IMR-90 (cell line): Measurements from ENCODE around the gene AK2. TPM values are rescaled to one million over a fixed set of nuclear protein-coding genes. Genes with fewer than 3 reads are reported as not detected.
A peak's percentile ranks its signal among the peaks of the same experiment; 100 is the strongest.

Experiments
- ATAC-seq: fragments of 200-7000 bp; cut with Tn5 transposase; 2 replicates; pipeline ENCODE4 v1.9.1; 2020; ENCODE audit warnings: low read depth, mild to moderate bottlenecking, moderate library complexity
- BruUV-seq: library from RNA; stranded (reverse); fragments of 400-500 nt; replicated peaks from 2 replicates; lab custom pipeline; 2021; lab: Mats Ljungman, UMichigan
- CTCF ChIA-PET: fragments of 300-600 bp; formaldehyde crosslinking; extraction: SDS; loops from one replicate; lab custom pipeline; 2021; ENCODE audit warnings: antibody characterized with exemption; lab: Yijun Ruan, JAX
- POLR2A ChIA-PET: fragments of 300-600 bp; sonication (Branson Sonifier 250); formaldehyde crosslinking; loops from one replicate; lab custom pipeline; 2022; ENCODE audit warnings: antibody characterized with exemption; ENCODE audit not compliant: unreplicated experiment; lab: Charles Lee
- DNase-seq: peaks from one replicate; pipeline ENCODE4 v3.0.0; 2013
- H2AFZ ChIP-seq: replicated peaks from 2 replicates; pipeline ENCODE3; 2013; ENCODE audit warnings: low read length, mild to moderate bottlenecking; ENCODE audit not compliant: poor library complexity
- H2AK5ac ChIP-seq: 2 replicates; pipeline ENCODE4 v1.6.1; 2013; ENCODE audit warnings: low read depth, low read length, inconsistent platforms
- H2AK9ac ChIP-seq: replicated peaks from 2 replicates; pipeline ENCODE3; 2013; ENCODE audit warnings: mild to moderate bottlenecking, low read depth, low read length, moderate library complexity; ENCODE audit not compliant: poor library complexity
- H2BK120ac ChIP-seq: 2 replicates; pipeline ENCODE4 v1.6.1; 2013; ENCODE audit warnings: low read depth, low read length, inconsistent platforms
- H2BK15ac ChIP-seq: 3 replicates; pipeline ENCODE4 v1.6.1; 2013; ENCODE audit warnings: low read depth, low read length, inconsistent platforms
- H2BK20ac ChIP-seq: 2 replicates; pipeline ENCODE4 v1.6.1; 2013; ENCODE audit warnings: low read depth, mild to moderate bottlenecking, inconsistent platforms, low read length, moderate library complexity
- H2BK5ac ChIP-seq: 2 replicates; pipeline ENCODE4 v1.6.1; 2013; ENCODE audit warnings: mild to moderate bottlenecking, low read depth, low read length, inconsistent platforms; ENCODE audit not compliant: poor library complexity, severe bottlenecking
- H3K14ac ChIP-seq: replicated peaks from 2 replicates; pipeline ENCODE4 v1.6.1; 2013; ENCODE audit warnings: low read depth, low read length, inconsistent platforms
- H3K18ac ChIP-seq: 2 replicates; pipeline ENCODE4 v1.6.1; 2013; ENCODE audit warnings: low read depth, low read length, control low read depth
- H3K23ac ChIP-seq: 2 replicates; pipeline ENCODE4 v1.6.1; 2013; ENCODE audit warnings: low read depth, low read length, inconsistent platforms
- H3K27ac ChIP-seq: 2 replicates; pipeline ENCODE4 v1.5.1; 2013; ENCODE audit warnings: mild to moderate bottlenecking, control low read depth, low read length; ENCODE audit not compliant: insufficient read depth
- H3K27me3 ChIP-seq: 2 replicates; pipeline ENCODE4 v1.6.1; 2013; ENCODE audit warnings: low read length; ENCODE audit not compliant: control insufficient read depth, insufficient read depth
- H3K36me3 ChIP-seq: 2 replicates; pipeline ENCODE4 v1.6.1; 2013; ENCODE audit warnings: low read length, mixed read lengths; ENCODE audit not compliant: control insufficient read depth, insufficient read depth
- H3K4ac ChIP-seq: 2 replicates; pipeline ENCODE4 v1.6.1; 2013; ENCODE audit warnings: low read depth, low read length, inconsistent platforms
- H3K4me1 ChIP-seq: 2 replicates; pipeline ENCODE4 v1.6.1; 2013; ENCODE audit warnings: low read length, mixed read lengths; ENCODE audit not compliant: control insufficient read depth, insufficient read depth
- H3K4me2 ChIP-seq: 2 replicates; pipeline ENCODE4 v1.6.1; 2013; ENCODE audit warnings: low read depth, mild to moderate bottlenecking, control low read depth, low read length, moderate library complexity
- H3K4me3 ChIP-seq: 2 replicates; pipeline ENCODE4 v1.5.1; 2013; ENCODE audit warnings: low read depth, mild to moderate bottlenecking, control low read depth, low read length, moderate library complexity; ENCODE audit not compliant: insufficient read depth
- H3K56ac ChIP-seq: 2 replicates; pipeline ENCODE4 v1.6.1; 2013; ENCODE audit warnings: low read length, inconsistent platforms; ENCODE audit not compliant: insufficient read depth; ENCODE audit errors: extremely low read depth
- H3K79me1 ChIP-seq, 2 experiments: 2 replicates each; pipeline ENCODE4 v1.6.1; 2013; ENCODE audit warnings: low read length in 2 of 2, inconsistent platforms in 1 of 2, low read depth in 1 of 2
- H3K9ac ChIP-seq: 2 replicates; pipeline ENCODE4 v1.6.1; 2013; ENCODE audit warnings: low read depth, low read length, control low read depth
- H3K9me1 ChIP-seq: 2 replicates; pipeline ENCODE4 v1.6.1; 2013; ENCODE audit warnings: low read length, inconsistent platforms; ENCODE audit not compliant: insufficient read depth
- H3K9me3 ChIP-seq: 2 replicates; pipeline ENCODE4 v1.6.1; 2013; ENCODE audit warnings: low read length; ENCODE audit not compliant: control insufficient read depth, insufficient read depth
- H4K20me1 ChIP-seq: 2 replicates; pipeline ENCODE4 v1.6.1; 2013; ENCODE audit warnings: low read length, inconsistent platforms; ENCODE audit not compliant: insufficient read depth
- H4K5ac ChIP-seq: 2 replicates; pipeline ENCODE4 v1.6.1; 2013; ENCODE audit warnings: mild to moderate bottlenecking, low read depth, low read length, control low read depth
- H4K8ac ChIP-seq, 2 experiments: 2 replicates each; pipeline ENCODE4 v1.6.1; 2013; ENCODE audit warnings: low read depth in 2 of 2, low read length in 2 of 2, control low read depth in 1 of 2, inconsistent platforms in 1 of 2
- H4K91ac ChIP-seq: 2 replicates; pipeline ENCODE4 v1.6.1; 2013; ENCODE audit warnings: low read depth, low read length, inconsistent platforms; ENCODE audit not compliant: insufficient read depth
- BHLHE40 ChIP-seq: fragments of 150-350 bp; IDR thresholded peaks from 2 replicates; pipeline ENCODE4 v1.6.1; 2016; ENCODE audit warnings: mild to moderate bottlenecking, low read depth, low read length
- CEBPB ChIP-seq: IDR thresholded peaks from 2 replicates; pipeline ENCODE4 v1.6.1; 2012; ENCODE audit warnings: low read depth, low read length, improper control_type of control experiment
- CHD1 ChIP-seq: IDR thresholded peaks from 2 replicates; pipeline ENCODE4 v1.6.1; 2012; ENCODE audit warnings: low read depth, low read length, improper control_type of control experiment
- FOS ChIP-seq: fragments of 150-350 bp; IDR thresholded peaks from 2 replicates; pipeline ENCODE4 v1.6.1; 2016; ENCODE audit warnings: low read depth, low read length
- MAFK ChIP-seq: IDR thresholded peaks from 2 replicates; pipeline ENCODE4 v1.6.1; 2012; ENCODE audit warnings: low read depth, low read length, improper control_type of control experiment
- MAZ ChIP-seq: IDR thresholded peaks from 2 replicates; pipeline ENCODE4 v1.6.1; 2012; ENCODE audit warnings: low read depth, mild to moderate bottlenecking, low read length, improper control_type of control experiment, moderate library complexity, borderline replicate concordance
- NFE2L2 ChIP-seq: fragments of 150-350 bp; IDR thresholded peaks from 2 replicates; pipeline ENCODE4 v1.6.1; 2016; ENCODE audit warnings: low read depth, mild to moderate bottlenecking, low read length
- POLR2A ChIP-seq: IDR thresholded peaks from 2 replicates; pipeline ENCODE4 v1.6.1; 2012; ENCODE audit warnings: mild to moderate bottlenecking, low read depth, low read length
- RAD21 ChIP-seq: IDR thresholded peaks from 2 replicates; pipeline ENCODE4 v1.6.1; 2012; ENCODE audit warnings: low read length, improper control_type of control experiment
- RCOR1 ChIP-seq: IDR thresholded peaks from 2 replicates; pipeline ENCODE4 v1.6.1; 2012; ENCODE audit warnings: mild to moderate bottlenecking, low read length, improper control_type of control experiment; ENCODE audit not compliant: insufficient replicate concordance
- SMC3 ChIP-seq: fragments of 150-350 bp; IDR thresholded peaks from 2 replicates; pipeline ENCODE4 v1.6.1; 2016; ENCODE audit warnings: low read depth, mild to moderate bottlenecking, antibody characterized with exemption, low read length, moderate library complexity
- WGBS, 2 experiments: methylation state at CpG; one replicate each; pipeline versions ENCODE4 v1.1.5 to v1.1.7; 2013; ENCODE audit warnings: missing lambda C conversion rate in 2 of 2; ENCODE audit not compliant: insufficient read length in 1 of 2; ENCODE audit errors: extremely low coverage in 2 of 2; 5-methylcytosine and 5-hydroxymethylcytosine counted together
- dilution Hi-C: fragments of 300-500 bp; cut with HindIII; formaldehyde crosslinking; loops from one replicate; pipeline ENCODE4 v1.14.3; 2018; ENCODE audit warnings: low sequenced_read_pairs; ENCODE audit not compliant: unreplicated experiment
- in situ Hi-C: fragments of 300-500 bp; cut with MboI; formaldehyde crosslinking; loops from 3 replicates; pipeline ENCODE4 v1.14.3; 2019; ENCODE audit warnings: low sequenced_read_pairs, inconsistent platforms, mixed read lengths
- intact Hi-C: fragments of 100-400 bp; cut with micrococcal nuclease; formaldehyde crosslinking; loops from 2 replicates; pipeline ENCODE4 v1.10.0; 2022
- polyA plus RNA-seq, 3 experiments: library from polyadenylated mRNA; depleted of rRNA; stranded (reverse); fragments of >200 nt; gene quantifications; 2 replicates each; pipeline ENCODE4 v1.2.3, GENCODE V29; 2012; ENCODE audit warnings: low replicate concordance in 1 of 3
- total RNA-seq: library from RNA; depleted of rRNA; stranded (reverse); fragments of >200 nt; gene quantifications from 2 replicates; pipeline ENCODE4 v1.2.3, GENCODE V29; 2012
- TF ChIP-seq, protein P1 (sequence below): fragments of 150-350 bp; IDR thresholded peaks from 2 replicates; pipeline ENCODE4 v1.6.1; 2017; ENCODE audit warnings: mild to moderate bottlenecking, antibody characterized with exemption, low read length, low read depth
- TF ChIP-seq, protein P2 (sequence below): fragments of 150-350 bp; IDR thresholded peaks from 2 replicates; pipeline ENCODE4 v1.6.1; 2016; ENCODE audit warnings: low read depth, mild to moderate bottlenecking, low read length, moderate library complexity, borderline replicate concordance
- TF ChIP-seq, protein P3 (sequence below): conservative IDR thresholded peaks from 2 replicates; pipeline ENCODE4 v1.5.1; 2012; ENCODE audit warnings: mild to moderate bottlenecking, low read depth, low read length, improper control_type of control experiment

AK2 gene
- total and polyA plus RNA-seq, 2 of the 4 experiments (the other 2 are of a cell fraction), result 118 to 203 TPM

DNA sequence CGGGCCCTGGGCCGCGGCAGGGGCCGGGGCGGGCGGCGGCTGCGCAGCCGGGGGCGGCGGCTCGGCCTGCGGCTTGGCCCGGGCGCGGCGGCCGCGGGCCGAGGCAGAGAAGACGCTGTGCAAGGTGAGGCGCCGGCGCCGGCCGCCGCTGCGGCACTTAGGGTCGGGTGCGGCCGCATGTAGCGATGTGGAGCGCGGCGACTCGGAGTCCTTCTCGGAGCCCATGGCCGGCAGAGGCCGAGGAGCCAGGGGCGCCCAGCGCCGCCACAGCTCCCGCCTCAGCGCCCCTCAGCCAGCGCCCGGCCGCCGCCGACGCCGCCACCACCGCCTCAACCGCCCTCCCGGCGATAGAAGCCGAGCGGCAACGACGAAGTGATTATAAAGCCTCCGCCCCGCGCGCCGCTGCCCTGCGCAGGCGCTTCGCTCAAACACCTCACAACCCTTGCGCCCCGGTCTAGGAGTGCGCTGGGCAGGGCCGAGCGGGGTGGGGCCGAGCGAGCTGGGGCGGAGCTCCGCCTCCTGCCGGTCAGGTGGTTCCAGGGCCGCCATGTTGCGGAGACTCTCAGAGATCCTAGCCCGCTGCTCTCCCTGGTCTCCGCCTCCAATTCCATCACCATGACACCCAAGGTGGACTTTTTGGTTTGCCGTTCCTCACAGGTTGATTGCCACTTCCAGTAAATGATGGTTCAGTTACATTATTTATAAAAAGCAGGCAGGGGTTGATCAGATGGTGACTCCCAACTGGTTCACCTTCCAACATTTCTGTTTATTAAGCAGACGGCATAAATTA, 72.0 kb downstream of the AK2 start, which contains the start of gene RNF19B:
TSS of gene RNF19B (minus strand) at position 349 of the 790 bp plus-strand sequence. CDS start at position 225, 124 bp downstream.
- H3K9me1 ChIP-seq, result peaks cover 12% of the 10 kb centered on the region
- POLR2A ChIA-PET, result no interaction called here
- H3K4me1 ChIP-seq, result peaks cover 16% of the 10 kb centered on the region
- H4K8ac ChIP-seq, result peak within 1 kb of the TSS; percentile 88 to 94
- H3K23ac ChIP-seq, result peak within 1 kb of the TSS; percentile 82
- peak within 1 kb of the TSS; percentile 92; the same call in 1 of the 2 replicates for H4K91ac ChIP-seq
- DNase-seq (peak; percentile 89), ATAC-seq (peak; percentile 96)
- no peak within 1 kb of the TSS for H2BK15ac ChIP-seq
- H3K4me3 ChIP-seq, result peak within 1 kb of the TSS; percentile 94
- H3K18ac ChIP-seq, result peak within 1 kb of the TSS; percentile 77; the same call in 1 of the 2 replicates
- H3K27me3 ChIP-seq, result no peaks in the 10 kb centered on the region
- CTCF ChIA-PET, result interaction anchor here (0.9 to 1.9 kb wide), 2 partner anchors 43 to 90 kb away, joined by 3 to 11 read pairs; no protein-coding TSS in a partner anchor
- intact Hi-C loops (loop anchor here (1.0 kb wide), 1 partner anchor 43 kb away; no protein-coding TSS in a partner anchor), in situ Hi-C loops (no loop called here), dilution Hi-C loops (no loop called here)
- 0% methylated on average over 50 of the region's 83 CpGs; no CpG with 5 or more reads in 1 of the 2 experiments for WGBS, 2 experiments
- BruUV-seq, result no TSS peak
- H4K20me1 ChIP-seq, result peaks cover 22% of the 10 kb centered on the region
- peak within 1 kb of the TSS; percentile 65 for H3K27ac ChIP-seq
- H2BK5ac ChIP-seq, result peak within 1 kb of the TSS; percentile 82
- 0 out of 2 replicates have a peak within 1 kb of the TSS, but pooled peaks have one; percentile 38 for H3K56ac ChIP-seq
- peak within 1 kb of the TSS; percentile 67 for H3K9ac ChIP-seq
- H3K36me3 ChIP-seq, result no peaks in the 10 kb centered on the region
- peak within 1 kb of the TSS; percentile 92 for H2AFZ ChIP-seq
- 0 out of 2 replicates have a peak within 1 kb of the TSS, but pooled peaks have one; percentile 15 for H2AK5ac ChIP-seq
- peak within 1 kb of the TSS; percentile 95 for H4K5ac ChIP-seq
- H3K4ac ChIP-seq, result peak within 1 kb of the TSS; percentile 94
- H2BK20ac ChIP-seq, result no peak within 1 kb of the TSS
- H3K4me2 ChIP-seq, result peak within 1 kb of the TSS; percentile 88
- peak within 1 kb of the TSS; percentile 83 for H2BK120ac ChIP-seq
- H3K9me3 ChIP-seq, result no peaks in the 10 kb centered on the region
- H2AK9ac ChIP-seq, result peak within 1 kb of the TSS; percentile 86
- peaks cover 20 to 33% of the 10 kb centered on the region in 2 experiments for H3K79me1 ChIP-seq
- H3K14ac ChIP-seq, result peak within 1 kb of the TSS; percentile 91
- TF ChIP-seq CHD1 (no peak), MAFK (no peak), RAD21 (no peak), POLR2A (peak; percentile 97), CEBPB (no peak), FOS (no peak), MAZ (peak; percentile 84; the same call in 1 of the 2 replicates), BHLHE40 (no peak), SMC3 (no peak), RCOR1 (no peak), NFE2L2 (no peak)
- TF ChIP-seq, protein P1, sequence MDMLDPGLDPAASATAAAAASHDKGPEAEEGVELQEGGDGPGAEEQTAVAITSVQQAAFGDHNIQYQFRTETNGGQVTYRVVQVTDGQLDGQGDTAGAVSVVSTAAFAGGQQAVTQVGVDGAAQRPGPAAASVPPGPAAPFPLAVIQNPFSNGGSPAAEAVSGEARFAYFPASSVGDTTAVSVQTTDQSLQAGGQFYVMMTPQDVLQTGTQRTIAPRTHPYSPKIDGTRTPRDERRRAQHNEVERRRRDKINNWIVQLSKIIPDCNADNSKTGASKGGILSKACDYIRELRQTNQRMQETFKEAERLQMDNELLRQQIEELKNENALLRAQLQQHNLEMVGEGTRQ, result peak; percentile 89
- TF ChIP-seq, protein P2, sequence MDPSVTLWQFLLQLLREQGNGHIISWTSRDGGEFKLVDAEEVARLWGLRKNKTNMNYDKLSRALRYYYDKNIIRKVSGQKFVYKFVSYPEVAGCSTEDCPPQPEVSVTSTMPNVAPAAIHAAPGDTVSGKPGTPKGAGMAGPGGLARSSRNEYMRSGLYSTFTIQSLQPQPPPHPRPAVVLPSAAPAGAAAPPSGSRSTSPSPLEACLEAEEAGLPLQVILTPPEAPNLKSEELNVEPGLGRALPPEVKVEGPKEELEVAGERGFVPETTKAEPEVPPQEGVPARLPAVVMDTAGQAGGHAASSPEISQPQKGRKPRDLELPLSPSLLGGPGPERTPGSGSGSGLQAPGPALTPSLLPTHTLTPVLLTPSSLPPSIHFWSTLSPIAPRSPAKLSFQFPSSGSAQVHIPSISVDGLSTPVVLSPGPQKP, result no peak
- TF ChIP-seq, protein P3, sequence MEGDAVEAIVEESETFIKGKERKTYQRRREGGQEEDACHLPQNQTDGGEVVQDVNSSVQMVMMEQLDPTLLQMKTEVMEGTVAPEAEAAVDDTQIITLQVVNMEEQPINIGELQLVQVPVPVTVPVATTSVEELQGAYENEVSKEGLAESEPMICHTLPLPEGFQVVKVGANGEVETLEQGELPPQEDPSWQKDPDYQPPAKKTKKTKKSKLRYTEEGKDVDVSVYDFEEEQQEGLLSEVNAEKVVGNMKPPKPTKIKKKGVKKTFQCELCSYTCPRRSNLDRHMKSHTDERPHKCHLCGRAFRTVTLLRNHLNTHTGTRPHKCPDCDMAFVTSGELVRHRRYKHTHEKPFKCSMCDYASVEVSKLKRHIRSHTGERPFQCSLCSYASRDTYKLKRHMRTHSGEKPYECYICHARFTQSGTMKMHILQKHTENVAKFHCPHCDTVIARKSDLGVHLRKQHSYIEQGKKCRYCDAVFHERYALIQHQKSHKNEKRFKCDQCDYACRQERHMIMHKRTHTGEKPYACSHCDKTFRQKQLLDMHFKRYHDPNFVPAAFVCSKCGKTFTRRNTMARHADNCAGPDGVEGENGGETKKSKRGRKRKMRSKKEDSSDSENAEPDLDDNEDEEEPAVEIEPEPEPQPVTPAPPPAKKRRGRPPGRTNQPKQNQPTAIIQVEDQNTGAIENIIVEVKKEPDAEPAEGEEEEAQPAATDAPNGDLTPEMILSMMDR, result no peak
